Caco-2 (cell line): ENCODE results near the gene TEKT4. TPM values are rescaled to one million over a fixed set of nuclear protein-coding genes. Genes with fewer than 3 reads are reported as not detected.

Source experiments
- total RNA-seq: library from RNA; stranded (reverse); gene quantifications from 2 replicates; pipeline ENCODE4 v1.2.3, GENCODE V29; 2022

The TEKT4 gene
- total RNA-seq, 1 experiment from 2014 or later, result not detected

Other genes with a start within 250 kb of the TEKT4 start
- gene MAL, start 154.3 kb downstream of the TEKT4 start, total RNA-seq, result not detected in 2 replicates